ENCODE data around the gene MDM4.
"Not testable (repeated sequence)": the region's sequence is repeated elsewhere in the genome, so short reads cannot be mapped to it uniquely, and the experiment has no call there.

Gene MDM4

GRCh38 chr1:204513117-204513716 is 3.0 kb upstream of the MDM4 start:
- FAIRE-seq (no peak), DNase-seq (ENCODE audit: low spot score) (no peak)

GRCh38 chr1:204514828-204515227 is 1.4 kb upstream of the MDM4 start:
- no peak for FAIRE-seq
- DNase-seq (ENCODE audit: low spot score), result no peak

GRCh38 chr1:204517382-204517781 is 1.2 kb downstream of the MDM4 start:
- FAIRE-seq; DNase-seq (ENCODE audit: low spot score): not testable (repeated sequence)

- DNase-seq (ENCODE audit: low spot score), result peak; percentile 55
- FAIRE-seq, result peak; percentile 35
Measured at GRCh38 chr1:204520834-204521709, 4.9 kb downstream of the MDM4 start.

- DNase-seq (ENCODE audit: low spot score); FAIRE-seq: not testable (repeated sequence)
Measured at GRCh38 chr1:204521941-204522521, 5.8 kb downstream of the MDM4 start.

GRCh38 chr1:204523605-204524215 is 7.5 kb downstream of the MDM4 start:
- FAIRE-seq, result no peak
- peak; percentile 38 for DNase-seq (ENCODE audit: low spot score)

- DNase-seq (ENCODE audit: low spot score) (no peak), FAIRE-seq (no peak)
Measured at GRCh38 chr1:204524986-204525385, 8.8 kb downstream of the MDM4 start.

GRCh38 chr1:204528241-204528640 is 12.0 kb downstream of the MDM4 start:
- no peak for FAIRE-seq
- no peak for DNase-seq (ENCODE audit: low spot score)

- FAIRE-seq (no peak), DNase-seq (ENCODE audit: low spot score) (no peak)
Measured at GRCh38 chr1:204528677-204529076, 12.5 kb downstream of the MDM4 start.

GRCh38 chr1:204529371-204529895 is 13.2 kb downstream of the MDM4 start:
- FAIRE-seq (no peak), DNase-seq (ENCODE audit: low spot score) (no peak)

GRCh38 chr1:204530932-204531331 is 14.7 kb downstream of the MDM4 start:
- DNase-seq (ENCODE audit: low spot score), result no peak
- FAIRE-seq, result no peak

- DNase-seq (ENCODE audit: low spot score) (no peak), FAIRE-seq (no peak)
Measured at GRCh38 chr1:204532832-204533231, 16.6 kb downstream of the MDM4 start.

- DNase-seq (ENCODE audit: low spot score) (no peak), FAIRE-seq (no peak)
Measured at GRCh38 chr1:204541626-204542025, 25.4 kb downstream of the MDM4 start.

- peak; percentile 15 for FAIRE-seq
- peak; percentile 18 for DNase-seq (ENCODE audit: low spot score)
Measured at GRCh38 chr1:204544321-204544720, 28.1 kb downstream of the MDM4 start.

GRCh38 chr1:204545202-204545601 is 29.0 kb downstream of the MDM4 start:
- no peak for DNase-seq (ENCODE audit: low spot score)
- FAIRE-seq, result no peak

- no peak for DNase-seq (ENCODE audit: low spot score)
- FAIRE-seq, result no peak
Measured at GRCh38 chr1:204545881-204546280, 29.7 kb downstream of the MDM4 start.

- DNase-seq (ENCODE audit: low spot score), result no peak
- no peak for FAIRE-seq
Measured at GRCh38 chr1:204548265-204548664, 32.1 kb downstream of the MDM4 start.

- DNase-seq (ENCODE audit: low spot score) (no peak), FAIRE-seq (no peak)
Measured at GRCh38 chr1:204549313-204549712, 33.1 kb downstream of the MDM4 start.

GRCh38 chr1:204550926-204551325 is 34.7 kb downstream of the MDM4 start:
- DNase-seq (ENCODE audit: low spot score) (no peak), FAIRE-seq (no peak)

- DNase-seq (ENCODE audit: low spot score) (no peak), FAIRE-seq (no peak)
Measured at GRCh38 chr1:204556458-204557052, 40.3 kb downstream of the MDM4 start.

GRCh38 chr1:204558467-204558866 is 42.3 kb downstream of the MDM4 start:
- no peak for FAIRE-seq

More at GRCh38 chr1:204558467-204558866, 42.3 kb downstream of the MDM4 start:
- DNase-seq (ENCODE audit: low spot score), result no peak

Data from RCC 7860 (cell line).